A549 (cell line): ENCODE data around the gene MBP.

ENCODE experiments used
- CBX2 ChIP-seq: fragments of 200-600 bp; sonication (generic); IDR thresholded peaks from 2 replicates; pipeline ENCODE4 v1.6.1; 2016; ENCODE audit warnings: low read depth, mild to moderate bottlenecking, borderline replicate concordance
- CHD2 ChIP-seq: fragments of 150-350 bp; IDR thresholded peaks from 2 replicates; pipeline ENCODE4 v1.6.1; 2014; ENCODE audit warnings: low read length; ENCODE audit not compliant: partially characterized antibody
- CTCF ChIP-seq: fragments of >200 bp; sonication (Bioruptor Twin); formaldehyde crosslinking; IDR thresholded peaks from 3 replicates; pipeline ENCODE4 v1.5.1; 2016
- JUN ChIP-seq, 2 experiments: fragments of >200 bp; sonication (Bioruptor Twin); formaldehyde crosslinking; IDR thresholded peaks; 2 replicates in 1 of 2; 3 replicates in 1 of 2; pipeline ENCODE4 v1.6.1; 2016 to 2017
- NFE2L2 ChIP-seq: fragments of 150-350 bp; conservative IDR thresholded peaks from 2 replicates; pipeline ENCODE4 v1.6.1; 2014; ENCODE audit warnings: low read length

- TF ChIP-seq CTCF (no peak), NFE2L2 (no peak), CHD2 (no peak), JUN (IDR thresholded peaks at IDR 0.05) (no peak), CBX2 (no peak)
Observed at GRCh38 chr18:77054288-77054605, 78.3 kb downstream of the MBP start.
